B cell (primary cell): Measurements from ENCODE around the gene SETBP1. TPM values are rescaled to one million over a fixed set of nuclear protein-coding genes. Genes with fewer than 3 reads are reported as not detected.

ENCODE experiments used
- ATAC-seq: fragments of 200-7000 bp; cut with Tn5 transposase; one replicate; pipeline ENCODE4 v1.10.0; 2021; ENCODE audit warnings: low read depth, mild to moderate bottlenecking, moderate number of reproducible peaks, moderate library complexity
- CTCF ChIA-PET: fragments of 350-600 bp; sonication (Branson Sonifier 250); formaldehyde crosslinking; loops from one replicate; lab custom pipeline; 2021; ENCODE audit warnings: antibody characterized with exemption, inconsistent platforms; lab: Charles Lee
- POLR2A ChIA-PET: fragments of 350-600 bp; sonication (Branson Sonifier 250); formaldehyde crosslinking; loops from one replicate; lab custom pipeline; 2021; ENCODE audit warnings: antibody characterized with exemption; lab: Charles Lee
- DNase-seq: peaks from one replicate; pipeline ENCODE4 v3.0.0; 2013
- H2AFZ ChIP-seq: 2 replicates; pipeline ENCODE4 v1.6.1; 2012; ENCODE audit warnings: mild to moderate bottlenecking, low read depth, low read length; ENCODE audit not compliant: insufficient read depth, poor library complexity, severe bottlenecking
- H3K27ac ChIP-seq, 2 donors: 1 replicate in 1 of 2; 2 replicates in 1 of 2; pipeline ENCODE4 v1.5.1; 2012 to 2013; ENCODE audit warnings: low read length in 2 of 2, mild to moderate bottlenecking in 2 of 2, moderate library complexity in 1 of 2
- H3K27me3 ChIP-seq, 4 experiments: fragments of 200-600 bp in 1 of 4; sonication (generic) in 1 of 4; replicated peaks in 1 of 4; 1 replicate in 2 of 4; 2 replicates in 2 of 4; pipeline versions ENCODE4 v1.6.1 to v1.7.0; 2013 to 2016; ENCODE audit warnings: low read length in 3 of 4, mild to moderate bottlenecking in 2 of 4, mixed read lengths in 1 of 4, moderate library complexity in 1 of 4; ENCODE audit not compliant: insufficient read depth in 4 of 4, control insufficient read depth in 3 of 4; ENCODE audit errors: control extremely low read depth in 1 of 4
- H3K36me3 ChIP-seq, 2 experiments: replicated peaks in 1 of 2; 1 replicate in 1 of 2; 2 replicates in 1 of 2; pipeline versions ENCODE4 v1.6.1 to v1.7.1; 2013; ENCODE audit warnings: low read length in 1 of 2; ENCODE audit not compliant: insufficient read depth in 2 of 2, control insufficient read depth in 1 of 2; ENCODE audit errors: control extremely low read depth in 1 of 2, extremely low read depth in 1 of 2
- H3K4me1 ChIP-seq, 2 donors: fragments of 200-600 bp in 1 of 2; sonication (generic) in 1 of 2; 1 replicate in 1 of 2; 2 replicates in 1 of 2; pipeline versions ENCODE4 v1.5.1 to v1.6.1; 2013 to 2017; ENCODE audit warnings: low read length in 2 of 2; ENCODE audit not compliant: control insufficient read depth in 2 of 2, insufficient read depth in 2 of 2
- H3K4me2 ChIP-seq: replicated peaks from 2 replicates; pipeline ENCODE3; 2012; ENCODE audit warnings: mild to moderate bottlenecking, low read depth, low read length; ENCODE audit not compliant: poor library complexity, severe bottlenecking
- H3K4me3 ChIP-seq, 5 experiments: fragments of 200-600 bp in 1 of 5; sonication (generic) in 1 of 5; 1 replicate in 3 of 5; 2 replicates in 2 of 5; pipeline versions ENCODE4 v1.5.1 to v1.7.0; 2011 to 2016; ENCODE audit warnings: low read length in 4 of 5, mild to moderate bottlenecking in 4 of 5, low read depth in 2 of 5, control low read depth in 1 of 5, moderate library complexity in 1 of 5; ENCODE audit not compliant: insufficient read depth in 1 of 5; ENCODE audit errors: control extremely low read depth in 1 of 5, extremely low read depth in 1 of 5
- H3K79me2 ChIP-seq: fragments of 200-600 bp; sonication (generic); one replicate; pipeline ENCODE4 v1.6.0; 2016; ENCODE audit warnings: low read length; ENCODE audit not compliant: control insufficient read depth, insufficient read depth
- H3K9ac ChIP-seq: fragments of 200-600 bp; sonication (generic); 2 replicates; pipeline ENCODE4 v1.6.1; 2017; ENCODE audit warnings: mild to moderate bottlenecking, low read length, moderate library complexity
- H3K9me3 ChIP-seq, 3 donors: one replicate each; pipeline versions ENCODE4 v1.6.1 to v1.7.1; 2013; ENCODE audit warnings: low read length in 2 of 3; ENCODE audit not compliant: control insufficient read depth in 2 of 3, insufficient read depth in 1 of 3; ENCODE audit errors: control extremely low read depth in 1 of 3
- H4K20me1 ChIP-seq: 2 replicates; pipeline ENCODE4 v1.6.0; 2012; ENCODE audit warnings: mild to moderate bottlenecking, low read length; ENCODE audit not compliant: insufficient read depth, control insufficient read depth, poor library complexity, severe bottlenecking
- H3K27ac Mint-ChIP-seq: one replicate; pipeline ENCODE4 v1.8.0; 2021; ENCODE audit warnings: mixed read lengths
- H3K27me3 Mint-ChIP-seq: one replicate; pipeline ENCODE4 v1.8.0; 2021; ENCODE audit warnings: mixed read lengths
- H3K4me1 Mint-ChIP-seq: one replicate; pipeline ENCODE4 v1.8.0; 2021; ENCODE audit warnings: mixed read lengths
- H3K4me3 Mint-ChIP-seq: one replicate; pipeline ENCODE4 v1.8.0; 2021; ENCODE audit warnings: mixed read lengths
- H3K9me3 Mint-ChIP-seq: one replicate; pipeline ENCODE4 v1.8.0; 2022; ENCODE audit warnings: mixed read lengths; ENCODE audit not compliant: insufficient read depth
- EZH2 ChIP-seq: IDR thresholded peaks from 2 replicates; pipeline ENCODE4 v1.6.1; 2012; ENCODE audit warnings: borderline replicate concordance, low read depth, mild to moderate bottlenecking, moderate library complexity, low read length; ENCODE audit not compliant: insufficient read depth, poor library complexity, severe bottlenecking
- WGBS: methylation state at CpG from one replicate; pipeline ENCODE4 v1.1.5; 2013; ENCODE audit warnings: missing lambda C conversion rate; ENCODE audit not compliant: insufficient coverage; 5-methylcytosine and 5-hydroxymethylcytosine counted together
- intact Hi-C: fragments of 100-400 bp; cut with micrococcal nuclease; formaldehyde crosslinking; loops from one replicate; pipeline ENCODE4 v1.10.0; 2022
- polyA plus RNA-seq: library from polyadenylated mRNA; depleted of rRNA; stranded (reverse); fragments of >200 nt; gene quantifications from 2 replicates; pipeline ENCODE4 v1.2.3, GENCODE V29; 2012
- total RNA-seq, 2 donors: library from RNA; stranded (reverse); fragments of 120-200 nt in 1 of 2; gene quantifications; 1 replicate in 1 of 2; 2 replicates in 1 of 2; pipeline versions ENCODE4 v1.2.3 to v1.2.4, GENCODE V29; 2013 to 2022
- TF ChIP-seq, protein P1 (sequence below): fragments of 200-600 bp; IDR thresholded peaks from one replicate; pipeline ENCODE4 v1.8.0; 2022; ENCODE audit warnings: antibody characterized with exemption, mild to moderate bottlenecking

SETBP1 gene
- total and polyA plus RNA-seq, 2 donors (not counting 1 experiment from before 2014, with no cell fraction given) = 15.1 to 129 TPM

DNA sequence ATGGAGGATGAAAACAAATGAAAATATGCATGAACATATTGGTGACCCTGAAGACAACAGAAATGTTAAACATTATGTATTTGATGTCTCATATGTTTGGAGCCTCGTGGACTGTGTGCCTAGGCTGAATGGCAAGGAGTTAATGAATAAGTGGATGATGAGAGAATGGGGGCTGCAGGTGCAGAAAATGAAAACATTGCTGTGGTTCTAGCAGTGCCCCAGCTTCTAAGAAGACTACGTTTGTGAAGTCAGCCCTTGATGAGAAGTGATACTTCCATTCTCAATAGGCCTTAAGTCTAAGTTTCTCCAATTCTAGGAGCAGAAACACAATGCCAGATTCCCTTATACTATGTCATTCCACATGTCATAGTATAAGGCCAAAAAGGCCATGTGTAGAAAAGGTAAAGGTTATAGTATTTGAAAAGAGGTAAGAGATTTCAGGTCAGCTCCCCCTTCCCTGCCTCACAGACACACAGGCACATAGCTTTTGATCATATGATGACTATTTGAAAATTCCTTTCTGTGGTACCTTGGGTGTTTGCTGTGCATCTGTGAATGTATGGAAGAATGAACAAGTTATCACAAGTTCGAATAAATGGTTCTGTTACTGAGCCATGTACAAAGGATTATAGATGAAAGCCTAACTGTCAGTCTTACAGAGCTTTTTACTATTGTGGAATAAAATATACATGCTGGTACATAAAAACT is 280.8 kb downstream of the SETBP1 start:
- H3K27me3 ChIP-seq = no peaks in the 10 kb centered on the region
- Mint-ChIP-seq H3K27ac (no peak overlapping the region), H3K27me3 (no peaks in the 10 kb centered on the region), H3K9me3 (no peaks in the 10 kb centered on the region), H3K4me1 (peaks cover 24% of the 10 kb centered on the region), H3K4me3 (no peak overlapping the region)
- CTCF ChIA-PET = no interaction called here
- POLR2A ChIA-PET = no interaction called here
- H3K9me3 ChIP-seq = no peaks in the 10 kb centered on the region
- DNase-seq = no peak
- intact Hi-C loops = no loop called here
- no peak overlapping the region for H3K9ac ChIP-seq
- no peak overlapping the region for H2AFZ ChIP-seq
- peaks cover 9 to 11% of the 10 kb centered on the region in 2 donors for H3K4me1 ChIP-seq
- no peak overlapping the region for H3K4me3 ChIP-seq
- no peak overlapping the region for H3K27ac ChIP-seq
- peaks cover 5% of the 10 kb centered on the region for H4K20me1 ChIP-seq
- TF ChIP-seq, protein P1, sequence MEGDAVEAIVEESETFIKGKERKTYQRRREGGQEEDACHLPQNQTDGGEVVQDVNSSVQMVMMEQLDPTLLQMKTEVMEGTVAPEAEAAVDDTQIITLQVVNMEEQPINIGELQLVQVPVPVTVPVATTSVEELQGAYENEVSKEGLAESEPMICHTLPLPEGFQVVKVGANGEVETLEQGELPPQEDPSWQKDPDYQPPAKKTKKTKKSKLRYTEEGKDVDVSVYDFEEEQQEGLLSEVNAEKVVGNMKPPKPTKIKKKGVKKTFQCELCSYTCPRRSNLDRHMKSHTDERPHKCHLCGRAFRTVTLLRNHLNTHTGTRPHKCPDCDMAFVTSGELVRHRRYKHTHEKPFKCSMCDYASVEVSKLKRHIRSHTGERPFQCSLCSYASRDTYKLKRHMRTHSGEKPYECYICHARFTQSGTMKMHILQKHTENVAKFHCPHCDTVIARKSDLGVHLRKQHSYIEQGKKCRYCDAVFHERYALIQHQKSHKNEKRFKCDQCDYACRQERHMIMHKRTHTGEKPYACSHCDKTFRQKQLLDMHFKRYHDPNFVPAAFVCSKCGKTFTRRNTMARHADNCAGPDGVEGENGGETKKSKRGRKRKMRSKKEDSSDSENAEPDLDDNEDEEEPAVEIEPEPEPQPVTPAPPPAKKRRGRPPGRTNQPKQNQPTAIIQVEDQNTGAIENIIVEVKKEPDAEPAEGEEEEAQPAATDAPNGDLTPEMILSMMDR = no peak
- no peak for TF ChIP-seq EZH2
- no peak overlapping the region for H3K4me2 ChIP-seq
- no peak for ATAC-seq
- H3K36me3 ChIP-seq = peaks cover 0 to 49% of the 10 kb centered on the region in 2 experiments
- WGBS = 95% methylated on average over 2 of the region's 3 CpGs
- peaks cover 13% of the 10 kb centered on the region for H3K79me2 ChIP-seq

DNA sequence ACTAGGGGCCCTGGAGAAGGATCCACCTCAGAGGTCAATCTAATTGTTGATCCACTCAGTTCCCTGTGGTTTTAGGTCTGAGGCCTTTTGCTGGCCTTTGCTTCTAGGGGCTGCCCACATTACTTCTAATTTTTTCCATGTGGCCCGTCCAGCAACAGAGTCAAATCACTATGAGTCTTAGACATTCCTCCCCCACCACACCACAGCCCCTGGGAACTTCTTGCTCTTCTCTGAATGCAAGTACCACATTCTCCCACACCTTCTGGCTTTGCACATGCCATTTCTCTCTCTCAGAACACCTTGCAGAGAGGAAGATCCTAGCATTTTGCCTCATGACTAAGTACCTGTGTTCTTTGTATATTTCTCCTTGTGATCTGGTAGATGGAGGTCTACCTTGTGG is 286.9 kb downstream of the SETBP1 start:
- no peaks in the 10 kb centered on the region for H4K20me1 ChIP-seq
- H3K27me3 Mint-ChIP-seq = no peaks in the 10 kb centered on the region
- peaks cover 2% of the 10 kb centered on the region for H3K79me2 ChIP-seq
- H3K4me3 Mint-ChIP-seq = no peak overlapping the region
- ChIA-PET POLR2A (no interaction called here), CTCF (no interaction called here)
- H3K4me2 ChIP-seq = no peak overlapping the region
- H3K9me3 ChIP-seq = no peaks in the 10 kb centered on the region
- H3K27ac ChIP-seq = peak overlapping the region in 1 of 2 donors; percentile 18
- TF ChIP-seq, protein P1 = no peak
- no peak for TF ChIP-seq EZH2
- no peak overlapping the region for H3K4me3 ChIP-seq
- intact Hi-C loops = no loop called here
- DNase-seq (no peak), ATAC-seq (no peak)
- H3K9me3 Mint-ChIP-seq = no peaks in the 10 kb centered on the region
- H3K27me3 ChIP-seq = no peaks in the 10 kb centered on the region
- peaks cover 2 to 3% of the 10 kb centered on the region in 2 experiments for H3K36me3 ChIP-seq
- H3K27ac Mint-ChIP-seq = peak overlapping the region; percentile 47
- no peak overlapping the region for H2AFZ ChIP-seq
- 78% methylated on average over 1 of the region's 1 CpG for WGBS
- H3K4me1 Mint-ChIP-seq = peaks cover 45% of the 10 kb centered on the region
- no peak overlapping the region for H3K9ac ChIP-seq
- H3K4me1 ChIP-seq = peaks cover 11 to 14% of the 10 kb centered on the region in 2 donors
